Measurements from ENCODE around the gene ARHGAP9.
"Not testable (repeated sequence)": the region's sequence is repeated elsewhere in the genome, so short reads cannot be mapped to it uniquely, and the experiment has no call there.

ARHGAP9 gene

GRCh38 chr12:57517187-57517586, 37.5 kb upstream of the ARHGAP9 start:
- DNase-seq (ENCODE audit: low spot score): no peak

GRCh38 chr12:57516617-57517153, 37.0 kb upstream of the ARHGAP9 start:
- no peak for DNase-seq (ENCODE audit: low spot score)

GRCh38 chr12:57515934-57516541, 36.4 kb upstream of the ARHGAP9 start:
- no peak for DNase-seq (ENCODE audit: low spot score)

- DNase-seq (ENCODE audit: low spot score): no peak
Observed at GRCh38 chr12:57515408-57515933, 35.8 kb upstream of the ARHGAP9 start.

- DNase-seq (ENCODE audit: low spot score): no peak
Observed at GRCh38 chr12:57514720-57515407, 35.2 kb upstream of the ARHGAP9 start.

GRCh38 chr12:57514246-57514645, 34.6 kb upstream of the ARHGAP9 start:
- DNase-seq (ENCODE audit: low spot score): not testable (repeated sequence)

GRCh38 chr12:57513677-57514076, 34.0 kb upstream of the ARHGAP9 start:
- not testable (repeated sequence) for DNase-seq (ENCODE audit: low spot score)

- DNase-seq (ENCODE audit: low spot score): no peak
Observed at GRCh38 chr12:57513266-57513665, 33.6 kb upstream of the ARHGAP9 start.

GRCh38 chr12:57512665-57513064, 33.0 kb upstream of the ARHGAP9 start:
- DNase-seq (ENCODE audit: low spot score): no peak

- DNase-seq (ENCODE audit: low spot score): no peak
Observed at GRCh38 chr12:57511588-57512325, 32.1 kb upstream of the ARHGAP9 start.

- no peak for DNase-seq (ENCODE audit: low spot score)
Observed at GRCh38 chr12:57511161-57511560, 31.5 kb upstream of the ARHGAP9 start.

- not testable (repeated sequence) for DNase-seq (ENCODE audit: low spot score)
Observed at GRCh38 chr12:57507796-57508195, 28.1 kb upstream of the ARHGAP9 start.

GRCh38 chr12:57506541-57506940, 26.9 kb upstream of the ARHGAP9 start:
- not testable (repeated sequence) for DNase-seq (ENCODE audit: low spot score)

- DNase-seq (ENCODE audit: low spot score): not testable (repeated sequence)
Observed at GRCh38 chr12:57502311-57502969, 22.8 kb upstream of the ARHGAP9 start.

GRCh38 chr12:57500213-57500612, 20.5 kb upstream of the ARHGAP9 start:
- no peak for DNase-seq (ENCODE audit: low spot score)

- DNase-seq (ENCODE audit: low spot score): no peak
Observed at GRCh38 chr12:57498571-57498970, 18.9 kb upstream of the ARHGAP9 start.

- DNase-seq (ENCODE audit: low spot score): no peak
Observed at GRCh38 chr12:57498132-57498502, 18.5 kb upstream of the ARHGAP9 start.

GRCh38 chr12:57497223-57498131, 17.8 kb upstream of the ARHGAP9 start:
- no peak for DNase-seq (ENCODE audit: low spot score)

- no peak for DNase-seq (ENCODE audit: low spot score)
Observed at GRCh38 chr12:57496822-57497221, 17.2 kb upstream of the ARHGAP9 start.

GRCh38 chr12:57495051-57495701, 15.5 kb upstream of the ARHGAP9 start:
- DNase-seq (ENCODE audit: low spot score): not testable (repeated sequence)

All from putamen (tissue), 1 donor.